NCI-H2107 treated with DMSO at 0.1 percent for 48 hours (cell line): ENCODE results near the gene SEMA5A.

ENCODE experiments used
- DNase-seq: peaks from one replicate; lab custom pipeline; 2025; ENCODE audit not compliant: unreplicated experiment; lab: John Stamatoyannopoulos, UW

Gene SEMA5A

DNA sequence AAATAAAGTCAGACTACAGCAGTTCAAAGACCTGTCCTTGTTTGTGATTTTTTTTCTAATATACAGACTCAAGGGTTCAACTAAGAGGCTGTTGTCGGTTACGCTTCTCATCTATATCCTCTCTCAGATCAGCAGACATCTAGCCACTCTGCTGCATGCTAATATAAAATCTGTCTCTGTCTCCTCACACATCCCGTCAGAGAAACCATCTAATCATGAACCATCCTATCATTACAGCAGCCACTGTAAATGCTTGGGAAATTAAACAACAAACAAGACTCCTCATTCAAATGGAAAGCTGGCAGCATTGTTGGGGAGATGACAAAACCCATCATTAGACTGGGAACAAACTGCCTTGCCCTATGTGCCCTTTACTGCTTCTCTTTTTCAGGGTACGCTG is 94.8 kb downstream of the SEMA5A start:
- no peak for DNase-seq

GRCh38 chr5:9447691-9448090 is 98.2 kb downstream of the SEMA5A start:
- DNase-seq, result no peak

DNA sequence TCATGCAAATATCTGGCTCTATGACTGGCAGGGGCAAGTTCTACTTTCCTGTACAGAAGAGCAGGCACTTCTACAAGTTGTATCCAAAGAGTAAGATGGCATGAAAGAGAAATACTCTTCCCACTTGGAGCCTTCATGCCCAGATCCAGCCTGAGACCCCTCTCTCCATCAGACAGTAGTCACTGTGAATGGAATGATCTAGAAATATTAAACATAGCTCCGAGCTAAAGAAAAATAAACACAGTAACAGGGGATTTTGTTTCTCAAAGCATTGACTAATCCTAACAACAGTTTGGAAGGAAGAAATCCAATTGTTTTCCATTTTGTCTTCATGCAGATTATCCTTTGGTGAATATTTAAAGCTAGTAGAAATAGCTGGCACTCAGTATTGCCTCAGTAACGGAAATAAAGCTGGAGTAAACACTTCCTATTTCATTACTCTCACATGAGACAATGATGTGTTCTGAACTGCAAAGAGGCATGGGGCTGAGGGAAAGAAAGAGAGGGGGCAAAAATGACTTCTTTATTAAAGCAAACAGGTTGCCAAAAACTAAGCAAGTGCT is 100.0 kb downstream of the SEMA5A start:
- no peak for DNase-seq

DNA sequence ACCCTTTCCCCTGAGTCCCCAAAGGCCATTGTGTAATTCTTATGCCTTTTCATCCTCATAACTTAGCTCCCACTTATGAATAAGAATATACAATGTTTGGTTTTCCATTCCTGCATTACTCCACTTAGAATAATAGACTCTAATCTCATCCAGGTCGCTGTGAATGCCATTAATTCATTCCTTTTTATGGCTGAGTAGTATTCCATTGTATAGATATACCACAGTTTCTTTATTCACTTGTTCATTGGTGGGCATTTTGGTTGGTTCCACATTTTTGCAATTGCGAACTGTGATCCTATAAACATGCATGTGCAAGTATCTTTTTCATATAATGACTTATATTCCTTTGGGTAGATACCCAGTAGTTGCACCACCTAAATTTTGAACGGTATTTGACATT is 101.5 kb downstream of the SEMA5A start:
- no peak for DNase-seq

DNA sequence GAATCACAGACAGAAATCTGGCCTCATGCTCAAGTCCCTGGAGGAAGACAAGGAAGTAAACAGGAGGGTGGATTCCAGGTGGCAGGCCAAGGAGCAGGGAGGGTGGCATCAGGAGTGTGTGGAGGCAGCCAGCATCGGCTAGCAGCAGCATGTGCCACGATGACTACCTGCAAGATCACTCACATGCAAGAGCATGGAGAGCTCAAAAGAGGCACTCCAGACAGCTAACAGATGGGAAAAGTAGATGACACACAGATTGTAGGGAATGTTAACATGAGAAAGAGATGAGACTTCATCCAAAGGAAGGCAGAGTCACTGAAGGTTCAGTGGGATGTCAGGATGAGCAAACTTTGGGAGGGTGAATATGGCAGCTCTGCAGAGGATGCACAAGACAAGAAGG is 104.3 kb downstream of the SEMA5A start:
- DNase-seq, result no peak

- no peak for DNase-seq
Observed at GRCh38 chr5:9440517-9440916, 105.4 kb downstream of the SEMA5A start.

- DNase-seq, result no peak
Observed at GRCh38 chr5:9439531-9440292, 106.2 kb downstream of the SEMA5A start.

- no peak for DNase-seq
Observed at GRCh38 chr5:9438596-9439354, 107.1 kb downstream of the SEMA5A start.

GRCh38 chr5:9437741-9438240 is 108.1 kb downstream of the SEMA5A start:
- no peak for DNase-seq

- DNase-seq, result no peak
Observed at GRCh38 chr5:9431496-9432258, 114.2 kb downstream of the SEMA5A start.

DNA sequence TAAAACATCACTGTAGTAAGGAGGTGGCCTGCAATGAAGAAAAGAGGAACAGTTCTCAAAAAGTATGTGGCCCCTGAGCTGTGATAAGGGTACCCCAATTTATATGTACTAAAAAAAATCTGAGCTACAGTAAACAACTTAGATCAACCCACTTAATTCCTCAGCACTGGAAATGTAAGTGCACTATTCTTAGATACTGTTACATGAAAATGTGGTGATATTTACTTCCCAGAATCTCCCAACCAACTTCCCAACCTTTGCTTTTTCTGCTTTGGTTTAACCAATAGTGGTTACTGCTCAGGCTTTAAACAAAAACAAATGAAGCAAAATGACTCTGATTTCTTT is 114.8 kb downstream of the SEMA5A start:
- no peak for DNase-seq

DNA sequence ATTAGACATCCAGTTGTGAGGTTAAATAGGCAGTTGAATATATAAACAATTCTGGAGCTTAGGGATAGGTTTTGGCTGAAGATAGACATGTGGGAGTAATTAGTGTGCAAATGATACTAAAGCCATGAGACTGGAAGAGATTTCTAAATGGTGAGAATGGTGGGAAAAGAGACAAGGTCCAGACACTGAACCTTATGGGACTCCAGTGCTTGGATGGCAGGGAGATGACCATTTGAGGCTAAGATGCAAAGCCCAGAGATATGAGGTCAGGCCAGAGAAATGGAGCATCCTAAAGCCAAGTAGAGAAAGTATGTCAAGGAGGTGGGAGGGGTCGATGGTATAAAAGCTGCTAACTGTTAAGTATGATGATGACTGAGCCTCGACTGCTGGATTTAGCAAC is 115.6 kb downstream of the SEMA5A start:
- no peak for DNase-seq

GRCh38 chr5:9429691-9430215 is 116.1 kb downstream of the SEMA5A start:
- no peak for DNase-seq

DNA sequence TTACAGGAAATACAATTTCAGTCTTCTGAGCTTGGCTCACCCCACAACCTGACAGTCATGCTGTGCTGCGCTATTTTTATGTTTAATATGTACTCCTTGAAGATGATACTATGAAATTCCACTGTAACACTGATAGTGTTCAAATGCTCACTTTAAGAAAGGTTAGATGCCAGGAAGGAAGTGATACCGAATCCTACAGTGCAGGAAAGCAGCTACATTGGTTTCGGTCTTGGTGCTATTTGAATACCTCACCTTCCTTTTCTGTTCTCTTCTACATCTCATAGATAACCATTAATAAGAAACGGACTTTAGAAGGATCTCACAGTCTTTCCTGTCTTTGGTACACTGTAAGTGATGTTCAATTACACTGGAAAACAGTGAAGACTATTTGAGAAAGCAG is 117.6 kb downstream of the SEMA5A start:
- no peak for DNase-seq

DNA sequence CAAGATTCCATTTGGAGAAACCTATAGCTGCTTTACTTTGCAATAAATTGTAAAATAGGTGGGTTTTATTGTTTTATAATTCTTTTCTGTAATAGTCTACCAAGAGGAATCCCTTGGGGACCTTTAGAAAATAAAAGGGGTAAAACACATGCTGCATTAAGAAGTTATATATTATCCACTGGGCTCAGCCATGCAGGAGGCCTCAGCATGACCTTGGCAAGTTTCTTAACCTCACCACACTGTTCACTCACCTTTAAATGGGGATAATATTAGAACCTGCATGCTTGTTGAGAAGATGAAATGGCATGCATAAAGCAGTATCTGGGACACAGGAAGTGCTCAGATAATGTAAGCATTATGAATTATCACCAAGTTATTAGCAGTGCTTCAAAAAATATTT is 120.2 kb downstream of the SEMA5A start:
- no peak for DNase-seq

DNA sequence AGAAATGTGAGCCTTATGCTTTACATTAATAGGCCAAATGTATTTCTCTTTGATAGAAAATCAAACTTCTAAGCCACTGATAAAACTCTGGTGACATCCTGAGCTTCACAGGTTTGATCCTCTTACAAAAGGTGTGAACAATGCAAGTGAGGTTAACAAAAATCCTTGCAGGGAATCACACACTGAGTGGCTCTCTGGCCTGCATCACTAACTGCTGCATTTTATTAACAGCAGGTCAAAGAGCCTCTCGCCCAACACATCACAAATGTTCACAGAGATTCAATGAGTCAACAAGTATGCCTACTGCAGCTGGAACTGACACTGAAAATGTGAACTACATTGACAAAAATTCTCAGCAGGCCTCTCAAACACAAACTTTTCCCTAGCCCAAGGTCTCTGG is 122.3 kb downstream of the SEMA5A start:
- no peak for DNase-seq

- DNase-seq, result no peak
Observed at GRCh38 chr5:9421884-9422283, 124.0 kb downstream of the SEMA5A start.

- DNase-seq, result no peak
Observed at GRCh38 chr5:9419794-9420193, 126.1 kb downstream of the SEMA5A start.

DNA sequence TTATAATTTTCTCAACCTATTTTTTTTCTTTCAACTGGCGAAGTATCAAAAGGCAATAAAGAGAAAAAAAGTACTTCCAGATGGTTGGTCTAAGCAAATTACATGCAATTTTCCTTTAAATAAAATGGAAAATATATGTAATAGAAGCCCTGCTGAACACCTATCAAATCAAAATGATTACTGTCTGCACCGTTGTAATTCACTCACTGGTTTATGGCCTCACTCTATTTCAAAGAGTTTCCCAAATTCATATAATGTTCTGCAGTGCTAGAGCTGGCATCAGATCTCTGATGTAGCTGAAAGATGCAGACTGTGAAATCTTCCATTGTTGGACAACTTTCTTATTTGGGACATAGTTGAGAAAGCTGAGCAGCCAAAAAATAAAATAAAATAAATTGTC is 130.3 kb downstream of the SEMA5A start:
- DNase-seq, result no peak

GRCh38 chr5:9415091-9415490 is 130.8 kb downstream of the SEMA5A start:
- DNase-seq, result no peak

- no peak for DNase-seq
Observed at GRCh38 chr5:9411142-9411541, 134.7 kb downstream of the SEMA5A start.
